ENCODE results near the gene HSD17B2. TPM values are rescaled to one million over a fixed set of nuclear protein-coding genes. Genes with fewer than 3 reads are reported as not detected.

Gene HSD17B2
- total and polyA plus RNA-seq, 2 of the 4 experiments (the other 2 are of a cell fraction), result 0.12 to 0.18 TPM

GRCh38 chr16:82071421-82071820 is 36.4 kb downstream of the HSD17B2 start:
- Histone ChIP-seq H4K5ac (ENCODE audit: low read depth, low read length) (peak overlapping the region; percentile 86), H3K9me3 (ENCODE audit: control insufficient read depth, insufficient read depth, low read length) (no peaks in the 10 kb centered on the region), H3K4me1 (ENCODE audit: control insufficient read depth, insufficient read depth, low read length) (peaks cover 17% of the 10 kb centered on the region), H3K27me3 (ENCODE audit: control insufficient read depth, insufficient read depth, low read length) (no peaks in the 10 kb centered on the region), H3K56ac (ENCODE audit: extremely low read depth, insufficient read depth, low read length) (0 out of 2 replicates have a peak overlapping the region, but pooled peaks have one; percentile 8), H2BK5ac (ENCODE audit: low read depth, low read length, poor library complexity, severe bottlenecking) (peak overlapping the region; percentile 12), H3K4me3 (ENCODE audit: insufficient read depth, low read depth, low read length) (no peak overlapping the region), H2BK120ac (ENCODE audit: low read depth, low read length) (peak overlapping the region; percentile 30; the same call in 1 of the 2 replicates), H2BK15ac (ENCODE audit: low read depth, low read length) (peak overlapping the region; percentile 79; the same call in 2 of the 3 replicates), H3K4ac (ENCODE audit: low read depth, low read length) (peak overlapping the region; percentile 76), H2AK9ac (replicated peaks; ENCODE audit: low read depth, low read length, poor library complexity) (no peak overlapping the region), H3K27ac (ENCODE audit: insufficient read depth, low read length) (peak overlapping the region; percentile 45; the same call in 1 of the 2 replicates), H3K14ac (replicated peaks; ENCODE audit: low read depth, low read length) (peak overlapping the region; percentile 60; the same call in 1 of the 2 replicates), H3K9me1 (ENCODE audit: insufficient read depth, low read length) (no peaks in the 10 kb centered on the region), H2AFZ (replicated peaks; ENCODE audit: low read length, poor library complexity) (no peak overlapping the region), H3K23ac (ENCODE audit: low read depth, low read length) (0 out of 2 replicates have a peak overlapping the region, but pooled peaks have one; percentile 41), H2BK20ac (ENCODE audit: low read depth, low read length) (peak overlapping the region; percentile 43), H4K8ac (ENCODE audit: low read depth in 2 of 2, low read length in 2 of 2) (peak overlapping the region; percentile 60 to 65; a peak in 2 of 4 replicates), H3K36me3 (ENCODE audit: control insufficient read depth, insufficient read depth, low read length) (peaks cover 7% of the 10 kb centered on the region), H3K9ac (ENCODE audit: low read depth, low read length) (no peak overlapping the region), H4K91ac (ENCODE audit: insufficient read depth, low read depth, low read length) (peak overlapping the region; percentile 69), H2AK5ac (ENCODE audit: low read depth, low read length) (peak overlapping the region; percentile 86), H4K20me1 (ENCODE audit: insufficient read depth, low read length) (no peaks in the 10 kb centered on the region), H3K18ac (ENCODE audit: low read depth, low read length) (peak overlapping the region; percentile 83), H3K4me2 (ENCODE audit: low read depth, low read length) (no peak overlapping the region; the same call in 1 of the 2 replicates), H3K79me1 (ENCODE audit: low read depth in 1 of 2, low read length in 2 of 2) (no peaks in the 10 kb centered on the region)
- intact Hi-C loops (cut with micrococcal nuclease) (no loop called here), in situ Hi-C loops (cut with MboI; ENCODE audit: low sequenced_read_pairs) (no loop called here), dilution Hi-C loops (cut with HindIII; ENCODE audit: low sequenced_read_pairs, unreplicated experiment) (no loop called here)
- TF ChIP-seq SMC3 (IDR thresholded peaks at IDR 0.05; ENCODE audit: low read depth, low read length) (no peak), NFE2L2 (IDR thresholded peaks at IDR 0.05; ENCODE audit: low read depth, low read length) (no peak), MXI1 (IDR thresholded peaks at IDR 0.05; ENCODE audit: borderline replicate concordance, low read depth, low read length) (no peak), MAFK (IDR thresholded peaks at IDR 0.05; ENCODE audit: low read depth, low read length) (no peak), CHD1 (IDR thresholded peaks at IDR 0.05; ENCODE audit: low read depth, low read length) (no peak), RFX5 (IDR thresholded peaks at IDR 0.05; ENCODE audit: low read depth, low read length) (no peak), RCOR1 (IDR thresholded peaks at IDR 0.05; ENCODE audit: insufficient replicate concordance, low read length) (no peak), RAD21 (IDR thresholded peaks at IDR 0.05; ENCODE audit: low read length) (no peak), USF2 (IDR thresholded peaks at IDR 0.05; ENCODE audit: low read depth, low read length) (no peak), CEBPB (IDR thresholded peaks at IDR 0.05; ENCODE audit: low read depth, low read length) (no peak), FOS (IDR thresholded peaks at IDR 0.05; ENCODE audit: low read depth, low read length) (no peak), ELK1 (IDR thresholded peaks at IDR 0.05; ENCODE audit: borderline replicate concordance, low read depth, low read length) (no peak), BHLHE40 (IDR thresholded peaks at IDR 0.05; ENCODE audit: low read depth, low read length) (no peak), MAZ (IDR thresholded peaks at IDR 0.05; ENCODE audit: borderline replicate concordance, low read depth, low read length) (no peak), CTCF (conservative IDR thresholded peaks at IDR 0.05; ENCODE audit: low read depth, low read length) (no peak), POLR2A (IDR thresholded peaks at IDR 0.05; ENCODE audit: low read depth, low read length) (no peak)
- ChIA-PET POLR2A (ENCODE audit: unreplicated experiment) (no interaction called here), CTCF (no interaction called here)
- no peak for DNase-seq
- no peak; the same call in 1 of the 2 replicates for ATAC-seq (ENCODE audit: low read depth)
- WGBS, 2 experiments (ENCODE audit: extremely low coverage in 2 of 2, insufficient read length in 1 of 2), result no CpG with 5 or more reads among the region's 4 CpGs
- BruUV-seq (replicated peaks), result no TSS peak

Data from IMR-90 (cell line).